Subcutaneous adipose tissue (tissue), 4 donors: Measurements from ENCODE around the gene AUNIP. TPM values are rescaled to one million over a fixed set of nuclear protein-coding genes. Genes with fewer than 3 reads are reported as not detected.

Experiments used
- CTCF ChIP-seq: fragments of 450-650 bp; IDR thresholded peaks from one replicate; pipeline ENCODE4 v1.5.1; 2016; ENCODE audit warnings: low read depth, mild to moderate bottlenecking, control low read depth, antibody characterized with exemption, moderate library complexity
- total RNA-seq, 4 donors: library from RNA; depleted of rRNA; stranded (reverse); fragments of >200 nt; gene quantifications; one replicate each; pipeline ENCODE4 v1.1.0, GENCODE V29; 2016

The AUNIP gene
- total RNA-seq, 4 donors from 2014 or later, result 1.9 TPM; not detected in 3

DNA sequence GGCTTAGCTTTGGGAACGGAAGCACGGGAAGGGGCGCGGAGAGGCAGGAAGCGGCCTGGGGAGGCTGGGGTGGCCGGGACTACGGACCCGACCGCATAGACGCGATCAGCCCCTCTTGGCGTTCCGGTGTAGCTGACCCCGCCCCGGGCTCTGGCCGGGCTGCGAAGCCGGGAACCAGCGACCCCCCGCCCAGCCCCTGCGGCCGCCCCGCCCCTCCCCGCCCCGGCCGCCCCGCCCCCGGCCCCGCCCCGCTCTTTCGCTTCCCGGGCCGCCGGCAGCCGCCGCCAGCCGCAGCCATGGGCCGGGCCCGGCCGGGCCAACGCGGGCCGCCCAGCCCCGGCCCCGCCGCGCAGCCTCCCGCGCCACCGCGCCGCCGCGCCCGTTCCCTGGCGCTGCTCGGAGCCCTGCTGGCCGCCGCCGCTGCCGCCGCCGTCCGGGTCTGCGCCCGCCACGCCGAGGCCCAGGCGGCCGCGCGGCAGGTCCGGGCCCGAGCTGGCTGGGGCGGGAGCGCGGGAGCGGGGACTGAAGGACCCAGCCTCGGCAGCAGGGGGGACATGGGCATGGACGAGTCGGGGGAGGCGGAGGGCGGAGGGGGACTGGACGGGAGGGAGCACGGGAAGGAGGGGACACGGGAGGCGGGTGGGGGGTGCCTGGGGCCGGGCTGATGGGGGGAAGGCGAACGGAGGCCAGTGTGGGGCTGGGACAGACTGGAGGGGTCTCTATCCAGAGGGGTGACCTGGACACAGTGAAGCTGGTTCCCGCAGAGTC is 59.1 kb downstream of the AUNIP start, which contains the start of gene SELENON:
SELENON (plus strand) TSS at position 259 of the 768 bp plus-strand sequence; CDS start at position 297, 38 bp downstream.
- no peak for TF ChIP-seq CTCF

- TF ChIP-seq CTCF, result no peak
Measured at GRCh38 chr1:25799352-25799934, 59.8 kb downstream of the AUNIP start.

DNA sequence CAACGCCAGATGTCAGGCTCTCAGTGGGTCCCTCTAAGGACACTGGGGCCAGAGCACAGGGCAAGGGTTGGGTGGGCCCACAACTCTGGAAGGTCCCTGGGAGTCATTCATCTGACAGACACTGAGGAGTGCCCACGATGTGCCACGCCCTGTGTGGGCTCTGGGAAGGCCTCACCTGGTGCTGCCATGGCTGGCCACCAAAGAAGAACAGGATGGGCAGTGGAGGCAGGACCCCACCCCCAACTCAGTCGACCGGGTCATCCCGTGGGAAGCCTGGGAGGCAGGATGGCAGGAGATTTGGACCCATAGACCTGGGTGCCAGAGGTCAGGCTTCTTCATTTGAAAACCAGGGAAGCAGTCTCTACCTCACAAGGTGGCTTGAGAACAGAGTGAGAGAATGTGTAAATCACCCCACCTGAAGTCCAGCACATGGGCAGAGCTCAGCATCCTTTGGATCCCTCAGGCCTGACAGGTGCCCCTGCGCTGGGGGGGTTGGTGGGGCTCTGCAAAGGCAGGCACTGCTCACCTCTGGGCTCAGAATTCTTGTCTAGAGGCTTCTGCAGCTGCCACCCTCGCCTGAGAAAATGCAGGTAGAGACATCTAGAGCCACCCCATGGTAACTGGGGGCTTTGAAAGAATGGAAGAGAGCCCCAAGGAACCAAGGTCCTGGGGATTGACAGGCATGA is 60.4 kb downstream of the AUNIP start:
- no peak for TF ChIP-seq CTCF

DNA sequence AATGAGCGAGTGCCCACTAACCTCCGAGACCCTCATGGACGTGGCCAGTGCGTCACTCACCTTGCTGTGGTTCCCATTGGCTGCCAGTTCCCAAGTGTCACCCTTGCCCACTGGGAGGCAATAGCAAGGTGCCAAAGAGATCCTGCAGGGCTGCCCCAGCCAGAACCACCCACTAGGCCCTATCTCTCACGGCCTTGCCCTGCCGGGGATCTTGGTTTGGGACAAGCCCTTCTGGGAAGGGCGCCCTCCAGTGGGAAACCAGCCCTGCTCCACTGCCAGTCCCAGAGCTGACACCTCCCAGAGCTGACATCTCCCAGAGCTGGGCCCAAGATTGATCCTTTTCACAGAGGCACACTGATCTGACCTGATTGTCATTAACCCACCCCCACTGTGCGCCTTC is 61.3 kb downstream of the AUNIP start:
- no peak for TF ChIP-seq CTCF

DNA sequence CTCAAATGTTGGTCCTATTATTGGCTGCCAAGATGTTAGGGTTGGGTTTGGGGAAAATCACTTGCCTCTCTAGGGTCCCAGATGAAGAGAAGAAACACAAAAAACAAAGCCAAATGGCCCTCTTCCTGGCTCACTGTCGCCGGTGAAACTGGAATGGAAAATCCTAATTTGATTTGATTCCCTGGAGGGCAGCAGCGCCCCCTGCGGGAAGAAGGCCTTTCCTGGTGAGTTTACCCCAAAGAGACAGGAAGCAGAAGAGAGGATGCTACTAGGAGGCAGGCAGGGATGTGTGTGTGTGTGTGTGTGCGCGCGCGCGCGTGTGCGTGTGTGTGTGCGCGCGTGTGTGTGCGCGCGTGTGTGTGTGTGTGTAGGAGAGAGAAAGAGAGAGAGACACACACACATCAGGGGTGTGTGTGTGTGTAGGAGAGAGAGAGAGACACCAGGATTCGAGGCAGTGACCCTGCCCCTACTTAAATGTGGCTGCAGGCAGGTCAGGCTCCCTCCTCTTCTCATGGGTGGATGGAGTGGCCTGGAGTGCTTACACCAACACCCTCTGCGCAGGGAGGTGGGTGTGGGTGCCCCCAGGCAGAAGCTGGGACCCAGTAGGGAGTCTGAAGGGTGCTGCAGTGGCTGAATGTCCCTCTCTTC is 62.3 kb downstream of the AUNIP start:
- no peak for TF ChIP-seq CTCF

- no peak for TF ChIP-seq CTCF
Measured at GRCh38 chr1:25795946-25796810, 63.1 kb downstream of the AUNIP start.
